Endodermal cell (in vitro differentiated cells): ENCODE results near the gene PTPRM. TPM values are rescaled to one million over a fixed set of nuclear protein-coding genes. Genes with fewer than 3 reads are reported as not detected.
A peak's percentile ranks its signal among the peaks of the same experiment; 100 is the strongest.

Experiments
- DNase-seq: peaks from one replicate; pipeline ENCODE4 v3.0.0-alpha.2; 2017
- H3K27ac ChIP-seq: 2 replicates; pipeline ENCODE4 v1.5.1; 2013; ENCODE audit warnings: mild to moderate bottlenecking, low read depth, low read length, moderate library complexity
- H3K27me3 ChIP-seq: 2 replicates; pipeline ENCODE4 v1.6.1; 2013; ENCODE audit warnings: mild to moderate bottlenecking, low read length, moderate library complexity; ENCODE audit not compliant: insufficient read depth, control insufficient read depth, poor library complexity, severe bottlenecking
- H3K36me3 ChIP-seq: 2 replicates; pipeline ENCODE4 v1.7.0; 2013; ENCODE audit warnings: mild to moderate bottlenecking, low read length, moderate library complexity; ENCODE audit not compliant: control insufficient read depth, insufficient read depth
- H3K4me1 ChIP-seq: one replicate; pipeline ENCODE4 v1.7.0; 2013; ENCODE audit warnings: low read length; ENCODE audit not compliant: control insufficient read depth, insufficient read depth
- H3K4me3 ChIP-seq: 2 replicates; pipeline ENCODE4 v1.5.1; 2013; ENCODE audit warnings: mild to moderate bottlenecking, low read length, moderate library complexity
- H3K9ac ChIP-seq: 2 replicates; pipeline ENCODE4 v1.6.1; 2013; ENCODE audit warnings: mild to moderate bottlenecking, low read length, moderate library complexity; ENCODE audit not compliant: poor library complexity, severe bottlenecking; ENCODE audit errors: extremely low read depth
- H3K9me3 ChIP-seq: 2 replicates; pipeline ENCODE4 v1.6.1; 2013; ENCODE audit warnings: mild to moderate bottlenecking, low read length, moderate library complexity; ENCODE audit not compliant: control insufficient read depth
- H3K27ac Mint-ChIP-seq: 2 replicates; pipeline ENCODE4 v1.8.0; 2020; ENCODE audit warnings: mixed read lengths
- H3K27me3 Mint-ChIP-seq: 2 replicates; pipeline ENCODE4 v1.8.0; 2021; ENCODE audit warnings: mild to moderate bottlenecking, mixed read lengths; ENCODE audit not compliant: insufficient read depth
- H3K36me3 Mint-ChIP-seq: 2 replicates; pipeline ENCODE4 v1.8.0; 2020; ENCODE audit warnings: low read depth, mixed read lengths
- H3K4me1 Mint-ChIP-seq: 2 replicates; pipeline ENCODE4 v1.8.0; 2020; ENCODE audit warnings: mixed read lengths
- H3K4me3 Mint-ChIP-seq: 2 replicates; pipeline ENCODE4 v1.8.0; 2020; ENCODE audit warnings: mild to moderate bottlenecking, moderate library complexity, mixed read lengths
- H3K9me3 Mint-ChIP-seq: 2 replicates; pipeline ENCODE4 v1.8.0; 2020; ENCODE audit warnings: mild to moderate bottlenecking, mixed read lengths
- CTCF ChIP-seq: fragments of 200-600 bp; sonication (generic); conservative IDR thresholded peaks from 2 replicates; pipeline ENCODE4 v1.5.0; 2021; ENCODE audit warnings: antibody characterized with exemption, mild to moderate bottlenecking
- WGBS, 2 experiments: methylation state at CpG; one replicate each; pipeline versions ENCODE4 v1.1.5 to v1.1.7; 2013; ENCODE audit warnings: missing lambda C conversion rate in 2 of 2, mixed read lengths in 1 of 2; ENCODE audit not compliant: insufficient coverage in 1 of 2, insufficient read length in 1 of 2; 5-methylcytosine and 5-hydroxymethylcytosine counted together
- total RNA-seq, 2 donors: library from RNA; stranded (reverse); fragmentation: NEBNext Ultra II Directional in 1 of 2; extraction: Animal tissue kit (Norgen Biotek cat#: 25700) in 1 of 2; gene quantifications; 2 replicates in 1 of 2; 3 replicates in 1 of 2; pipeline ENCODE4 v1.2.1, GENCODE V29; 2021

The PTPRM gene
- total RNA-seq, 2 donors from 2014 or later: 47.2 to 57.6 TPM

GRCh38 chr18:8264116-8264515 is 697.0 kb downstream of the PTPRM start:
- 98 to 100% methylated on average over 3 to 4 of the region's 5 CpGs for WGBS, 2 experiments
- Histone ChIP-seq H3K27ac (no peak overlapping the region), H3K4me3 (no peak overlapping the region), H3K36me3 (peaks cover 15% of the 10 kb centered on the region), H3K27me3 (no peaks in the 10 kb centered on the region), H3K4me1 (no peaks in the 10 kb centered on the region), H3K9me3 (no peaks in the 10 kb centered on the region), H3K9ac (no peak overlapping the region)
- Mint-ChIP-seq H3K27me3 (no peaks in the 10 kb centered on the region), H3K4me1 (peaks cover 4% of the 10 kb centered on the region), H3K9me3 (no peaks in the 10 kb centered on the region), H3K4me3 (no peak overlapping the region), H3K36me3 (peaks cover 20% of the 10 kb centered on the region), H3K27ac (no peak overlapping the region)
- no peak for TF ChIP-seq CTCF
- no peak for DNase-seq

- peaks cover 21% of the 10 kb centered on the region for H3K36me3 Mint-ChIP-seq
- H3K27me3 Mint-ChIP-seq: no peaks in the 10 kb centered on the region
- no peaks in the 10 kb centered on the region for H3K27me3 ChIP-seq
- no peak overlapping the region for H3K27ac Mint-ChIP-seq
- DNase-seq: no peak
- H3K4me3 Mint-ChIP-seq: no peak overlapping the region
- H3K9me3 ChIP-seq: no peaks in the 10 kb centered on the region
- H3K4me1 ChIP-seq: no peaks in the 10 kb centered on the region
- WGBS, 2 experiments: 89 to 92% methylated on average over 5 to 6 of the region's 6 CpGs
- H3K27ac ChIP-seq: peak overlapping the region; percentile 36
- H3K4me3 ChIP-seq: no peak overlapping the region
- no peak for TF ChIP-seq CTCF
- H3K9me3 Mint-ChIP-seq: no peaks in the 10 kb centered on the region
- H3K4me1 Mint-ChIP-seq: peaks cover 4% of the 10 kb centered on the region
- H3K36me3 ChIP-seq: peaks cover 9% of the 10 kb centered on the region
- no peak overlapping the region for H3K9ac ChIP-seq
Measured at GRCh38 chr18:8264861-8265411, 697.8 kb downstream of the PTPRM start.

- H3K36me3 Mint-ChIP-seq: peaks cover 8% of the 10 kb centered on the region
- peaks cover 5% of the 10 kb centered on the region for H3K36me3 ChIP-seq
Measured at GRCh38 chr18:8272254-8272653, 705.1 kb downstream of the PTPRM start.

More at GRCh38 chr18:8272254-8272653, 705.1 kb downstream of the PTPRM start:
- Histone ChIP-seq H3K9ac (no peak overlapping the region), H3K27me3 (no peaks in the 10 kb centered on the region), H3K4me1 (no peaks in the 10 kb centered on the region), H3K4me3 (no peak overlapping the region), H3K9me3 (no peaks in the 10 kb centered on the region), H3K27ac (no peak overlapping the region)
- no peaks in the 10 kb centered on the region for H3K4me1 Mint-ChIP-seq
- H3K9me3 Mint-ChIP-seq: no peaks in the 10 kb centered on the region
- DNase-seq: no peak
- H3K27ac Mint-ChIP-seq: no peak overlapping the region
- TF ChIP-seq CTCF: no peak
- no peak overlapping the region for H3K4me3 Mint-ChIP-seq
- no peaks in the 10 kb centered on the region for H3K27me3 Mint-ChIP-seq
